Panc1 (cell line): ENCODE data around the gene INSC.

Experiments used
- POLR2AphosphoS5 ChIP-seq: IDR thresholded peaks from 2 replicates; pipeline ENCODE4 v1.6.1; 2012; ENCODE audit warnings: mild to moderate bottlenecking, low read depth, low read length, moderate library complexity
- SIN3A ChIP-seq: IDR thresholded peaks from 2 replicates; pipeline ENCODE4 v1.6.1; 2012; ENCODE audit warnings: low read depth, mild to moderate bottlenecking, low read length, moderate library complexity, borderline replicate concordance; ENCODE audit not compliant: insufficient read depth
- TCF7L2 ChIP-seq: IDR thresholded peaks from 2 replicates; pipeline ENCODE4 v1.6.1; 2011; ENCODE audit warnings: mild to moderate bottlenecking, low read depth, low read length, inconsistent platforms
- TF ChIP-seq, protein P1 (sequence below): fragments of 450-650 bp; IDR thresholded peaks from 2 replicates; pipeline ENCODE4 v1.5.1; 2017; ENCODE audit warnings: mild to moderate bottlenecking
- TF ChIP-seq, protein P2 (sequence below), 2 experiments: IDR thresholded peaks; 2 replicates each; pipeline ENCODE4 v1.6.1; 2011 to 2012; ENCODE audit warnings: low read depth in 2 of 2, control low read depth in 1 of 2, low read length in 1 of 2, mild to moderate bottlenecking in 1 of 2, moderate library complexity in 1 of 2; ENCODE audit not compliant: insufficient read depth in 1 of 2

DNA sequence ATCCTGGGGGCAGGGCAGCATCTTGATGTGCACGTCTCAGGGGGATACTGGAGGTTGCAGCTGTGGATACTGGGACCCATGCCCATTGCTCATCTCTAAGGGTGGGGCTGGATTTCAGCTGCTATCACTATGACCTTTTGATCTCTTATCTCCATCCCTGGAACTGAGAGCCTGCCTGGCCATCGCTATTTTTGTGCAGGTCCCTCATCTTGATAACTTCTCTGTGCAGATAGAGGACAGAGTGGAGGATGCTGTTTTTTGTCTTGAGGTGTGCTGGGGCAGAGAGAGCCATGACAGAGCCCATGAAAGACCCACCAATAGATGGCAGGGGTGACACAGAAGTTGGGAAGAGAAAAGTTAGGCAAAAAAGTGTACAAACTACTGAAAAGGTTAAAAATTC, 5.1 kb upstream of the INSC start:
- TF ChIP-seq, protein P1, sequence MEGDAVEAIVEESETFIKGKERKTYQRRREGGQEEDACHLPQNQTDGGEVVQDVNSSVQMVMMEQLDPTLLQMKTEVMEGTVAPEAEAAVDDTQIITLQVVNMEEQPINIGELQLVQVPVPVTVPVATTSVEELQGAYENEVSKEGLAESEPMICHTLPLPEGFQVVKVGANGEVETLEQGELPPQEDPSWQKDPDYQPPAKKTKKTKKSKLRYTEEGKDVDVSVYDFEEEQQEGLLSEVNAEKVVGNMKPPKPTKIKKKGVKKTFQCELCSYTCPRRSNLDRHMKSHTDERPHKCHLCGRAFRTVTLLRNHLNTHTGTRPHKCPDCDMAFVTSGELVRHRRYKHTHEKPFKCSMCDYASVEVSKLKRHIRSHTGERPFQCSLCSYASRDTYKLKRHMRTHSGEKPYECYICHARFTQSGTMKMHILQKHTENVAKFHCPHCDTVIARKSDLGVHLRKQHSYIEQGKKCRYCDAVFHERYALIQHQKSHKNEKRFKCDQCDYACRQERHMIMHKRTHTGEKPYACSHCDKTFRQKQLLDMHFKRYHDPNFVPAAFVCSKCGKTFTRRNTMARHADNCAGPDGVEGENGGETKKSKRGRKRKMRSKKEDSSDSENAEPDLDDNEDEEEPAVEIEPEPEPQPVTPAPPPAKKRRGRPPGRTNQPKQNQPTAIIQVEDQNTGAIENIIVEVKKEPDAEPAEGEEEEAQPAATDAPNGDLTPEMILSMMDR: no peak
- TF ChIP-seq POLR2AphosphoS5 (no peak), SIN3A (no peak), TCF7L2 (no peak)
- TF ChIP-seq, protein P2, sequence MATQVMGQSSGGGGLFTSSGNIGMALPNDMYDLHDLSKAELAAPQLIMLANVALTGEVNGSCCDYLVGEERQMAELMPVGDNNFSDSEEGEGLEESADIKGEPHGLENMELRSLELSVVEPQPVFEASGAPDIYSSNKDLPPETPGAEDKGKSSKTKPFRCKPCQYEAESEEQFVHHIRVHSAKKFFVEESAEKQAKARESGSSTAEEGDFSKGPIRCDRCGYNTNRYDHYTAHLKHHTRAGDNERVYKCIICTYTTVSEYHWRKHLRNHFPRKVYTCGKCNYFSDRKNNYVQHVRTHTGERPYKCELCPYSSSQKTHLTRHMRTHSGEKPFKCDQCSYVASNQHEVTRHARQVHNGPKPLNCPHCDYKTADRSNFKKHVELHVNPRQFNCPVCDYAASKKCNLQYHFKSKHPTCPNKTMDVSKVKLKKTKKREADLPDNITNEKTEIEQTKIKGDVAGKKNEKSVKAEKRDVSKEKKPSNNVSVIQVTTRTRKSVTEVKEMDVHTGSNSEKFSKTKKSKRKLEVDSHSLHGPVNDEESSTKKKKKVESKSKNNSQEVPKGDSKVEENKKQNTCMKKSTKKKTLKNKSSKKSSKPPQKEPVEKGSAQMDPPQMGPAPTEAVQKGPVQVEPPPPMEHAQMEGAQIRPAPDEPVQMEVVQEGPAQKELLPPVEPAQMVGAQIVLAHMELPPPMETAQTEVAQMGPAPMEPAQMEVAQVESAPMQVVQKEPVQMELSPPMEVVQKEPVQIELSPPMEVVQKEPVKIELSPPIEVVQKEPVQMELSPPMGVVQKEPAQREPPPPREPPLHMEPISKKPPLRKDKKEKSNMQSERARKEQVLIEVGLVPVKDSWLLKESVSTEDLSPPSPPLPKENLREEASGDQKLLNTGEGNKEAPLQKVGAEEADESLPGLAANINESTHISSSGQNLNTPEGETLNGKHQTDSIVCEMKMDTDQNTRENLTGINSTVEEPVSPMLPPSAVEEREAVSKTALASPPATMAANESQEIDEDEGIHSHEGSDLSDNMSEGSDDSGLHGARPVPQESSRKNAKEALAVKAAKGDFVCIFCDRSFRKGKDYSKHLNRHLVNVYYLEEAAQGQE (IDR thresholded peaks at IDR 0.05; ENCODE audit: insufficient read depth in 1 of 2, low read depth in 2 of 2, low read length in 1 of 2): no peak
